ENCODE data around the gene AOPEP.

DNA sequence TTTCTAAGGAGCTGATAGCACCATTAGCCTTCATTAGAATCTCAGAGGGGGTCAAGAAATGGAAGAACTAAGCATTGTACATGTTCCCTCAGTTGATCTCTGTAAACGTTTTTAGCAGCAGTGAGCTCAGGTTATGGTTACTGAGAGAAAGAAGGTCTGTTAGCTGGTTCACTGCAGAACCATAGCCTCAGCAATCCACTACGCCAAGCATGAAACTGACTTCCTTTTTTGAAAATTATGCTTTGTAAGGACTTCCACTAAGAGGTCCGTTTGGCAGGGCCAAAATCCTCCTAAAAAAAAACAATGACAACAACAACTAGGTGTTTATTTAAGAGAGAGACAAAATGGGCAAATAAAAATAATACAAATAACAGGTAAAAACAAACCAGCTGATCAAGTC, 273.3 kb downstream of the AOPEP start:
- TF ChIP-seq CEBPB (IDR thresholded peaks at IDR 0.05) (no peak), YY1 (IDR thresholded peaks at IDR 0.05; ENCODE audit: low read depth) (no peak), EP300 (IDR thresholded peaks at IDR 0.05; ENCODE audit: borderline replicate concordance) (no peak), TCF12 (IDR thresholded peaks at IDR 0.05; ENCODE audit: low read depth) (no peak), CREB1 (IDR thresholded peaks at IDR 0.05; ENCODE audit: low read depth) (no peak), RAD21 (IDR thresholded peaks at IDR 0.05; ENCODE audit: low read depth) (no peak), TAF1 (IDR thresholded peaks at IDR 0.05; ENCODE audit: low read depth) (no peak), FOXM1 (IDR thresholded peaks at IDR 0.05; ENCODE audit: borderline replicate concordance, low read depth) (no peak), TEAD4 (IDR thresholded peaks at IDR 0.05) (no peak), ZBTB7A (IDR thresholded peaks at IDR 0.05; ENCODE audit: low read depth) (no peak)
- TF ChIP-seq, protein P1, sequence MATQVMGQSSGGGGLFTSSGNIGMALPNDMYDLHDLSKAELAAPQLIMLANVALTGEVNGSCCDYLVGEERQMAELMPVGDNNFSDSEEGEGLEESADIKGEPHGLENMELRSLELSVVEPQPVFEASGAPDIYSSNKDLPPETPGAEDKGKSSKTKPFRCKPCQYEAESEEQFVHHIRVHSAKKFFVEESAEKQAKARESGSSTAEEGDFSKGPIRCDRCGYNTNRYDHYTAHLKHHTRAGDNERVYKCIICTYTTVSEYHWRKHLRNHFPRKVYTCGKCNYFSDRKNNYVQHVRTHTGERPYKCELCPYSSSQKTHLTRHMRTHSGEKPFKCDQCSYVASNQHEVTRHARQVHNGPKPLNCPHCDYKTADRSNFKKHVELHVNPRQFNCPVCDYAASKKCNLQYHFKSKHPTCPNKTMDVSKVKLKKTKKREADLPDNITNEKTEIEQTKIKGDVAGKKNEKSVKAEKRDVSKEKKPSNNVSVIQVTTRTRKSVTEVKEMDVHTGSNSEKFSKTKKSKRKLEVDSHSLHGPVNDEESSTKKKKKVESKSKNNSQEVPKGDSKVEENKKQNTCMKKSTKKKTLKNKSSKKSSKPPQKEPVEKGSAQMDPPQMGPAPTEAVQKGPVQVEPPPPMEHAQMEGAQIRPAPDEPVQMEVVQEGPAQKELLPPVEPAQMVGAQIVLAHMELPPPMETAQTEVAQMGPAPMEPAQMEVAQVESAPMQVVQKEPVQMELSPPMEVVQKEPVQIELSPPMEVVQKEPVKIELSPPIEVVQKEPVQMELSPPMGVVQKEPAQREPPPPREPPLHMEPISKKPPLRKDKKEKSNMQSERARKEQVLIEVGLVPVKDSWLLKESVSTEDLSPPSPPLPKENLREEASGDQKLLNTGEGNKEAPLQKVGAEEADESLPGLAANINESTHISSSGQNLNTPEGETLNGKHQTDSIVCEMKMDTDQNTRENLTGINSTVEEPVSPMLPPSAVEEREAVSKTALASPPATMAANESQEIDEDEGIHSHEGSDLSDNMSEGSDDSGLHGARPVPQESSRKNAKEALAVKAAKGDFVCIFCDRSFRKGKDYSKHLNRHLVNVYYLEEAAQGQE (IDR thresholded peaks at IDR 0.05; ENCODE audit: low read depth) = no peak
- TF ChIP-seq, protein P2, sequence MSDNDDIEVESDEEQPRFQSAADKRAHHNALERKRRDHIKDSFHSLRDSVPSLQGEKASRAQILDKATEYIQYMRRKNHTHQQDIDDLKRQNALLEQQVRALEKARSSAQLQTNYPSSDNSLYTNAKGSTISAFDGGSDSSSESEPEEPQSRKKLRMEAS (IDR thresholded peaks at IDR 0.05) = no peak
